ENCODE data around the gene PTGIS.

DNA sequence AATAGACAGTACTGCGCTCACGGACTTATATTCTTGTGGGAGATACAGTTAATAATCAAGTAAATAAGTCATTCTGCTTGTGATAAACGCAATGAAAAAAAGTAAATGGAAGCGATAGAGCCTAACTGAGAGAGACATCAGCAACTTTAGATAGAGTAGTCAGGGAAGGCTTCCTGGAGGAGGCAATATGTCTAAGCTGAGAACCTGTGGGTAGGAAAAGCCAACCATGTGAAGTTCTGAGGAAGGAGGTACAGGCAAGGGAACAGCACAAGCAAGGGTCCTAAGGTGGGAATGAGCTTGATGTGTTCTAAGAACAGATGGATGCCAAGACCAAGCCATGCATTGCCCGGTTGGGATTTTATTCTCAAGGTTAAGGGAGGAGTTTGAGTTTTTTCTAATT is 78.2 kb downstream of the PTGIS start:
- TF ChIP-seq, protein P1, sequence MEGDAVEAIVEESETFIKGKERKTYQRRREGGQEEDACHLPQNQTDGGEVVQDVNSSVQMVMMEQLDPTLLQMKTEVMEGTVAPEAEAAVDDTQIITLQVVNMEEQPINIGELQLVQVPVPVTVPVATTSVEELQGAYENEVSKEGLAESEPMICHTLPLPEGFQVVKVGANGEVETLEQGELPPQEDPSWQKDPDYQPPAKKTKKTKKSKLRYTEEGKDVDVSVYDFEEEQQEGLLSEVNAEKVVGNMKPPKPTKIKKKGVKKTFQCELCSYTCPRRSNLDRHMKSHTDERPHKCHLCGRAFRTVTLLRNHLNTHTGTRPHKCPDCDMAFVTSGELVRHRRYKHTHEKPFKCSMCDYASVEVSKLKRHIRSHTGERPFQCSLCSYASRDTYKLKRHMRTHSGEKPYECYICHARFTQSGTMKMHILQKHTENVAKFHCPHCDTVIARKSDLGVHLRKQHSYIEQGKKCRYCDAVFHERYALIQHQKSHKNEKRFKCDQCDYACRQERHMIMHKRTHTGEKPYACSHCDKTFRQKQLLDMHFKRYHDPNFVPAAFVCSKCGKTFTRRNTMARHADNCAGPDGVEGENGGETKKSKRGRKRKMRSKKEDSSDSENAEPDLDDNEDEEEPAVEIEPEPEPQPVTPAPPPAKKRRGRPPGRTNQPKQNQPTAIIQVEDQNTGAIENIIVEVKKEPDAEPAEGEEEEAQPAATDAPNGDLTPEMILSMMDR (IDR thresholded peaks at IDR 0.05; ENCODE audit: borderline replicate concordance, extremely low read depth, low read length, poor library complexity, severe bottlenecking): no peak
- no peak for TF ChIP-seq EZH2 (IDR thresholded peaks at IDR 0.05; ENCODE audit: borderline replicate concordance, low read depth, low read length, severe bottlenecking)

Data from DND-41 (cell line).